Lower leg skin (tissue), 3 donors: ENCODE results near the gene ACOT13.

ENCODE experiments used
- POLR2A ChIP-seq, 2 donors: fragments of 450-650 bp; IDR thresholded peaks; one replicate each; pipeline ENCODE4 v1.6.1; 2016 to 2017; ENCODE audit warnings: antibody characterized with exemption in 2 of 2, mild to moderate bottlenecking in 1 of 2, moderate library complexity in 1 of 2
- TF ChIP-seq, protein P1 (sequence below), 3 donors: fragments of 450-650 bp; IDR thresholded peaks; one replicate each; pipeline ENCODE4 v1.5.1; 2016; ENCODE audit warnings: antibody characterized with exemption in 3 of 3, mild to moderate bottlenecking in 3 of 3, moderate library complexity in 2 of 3

DNA sequence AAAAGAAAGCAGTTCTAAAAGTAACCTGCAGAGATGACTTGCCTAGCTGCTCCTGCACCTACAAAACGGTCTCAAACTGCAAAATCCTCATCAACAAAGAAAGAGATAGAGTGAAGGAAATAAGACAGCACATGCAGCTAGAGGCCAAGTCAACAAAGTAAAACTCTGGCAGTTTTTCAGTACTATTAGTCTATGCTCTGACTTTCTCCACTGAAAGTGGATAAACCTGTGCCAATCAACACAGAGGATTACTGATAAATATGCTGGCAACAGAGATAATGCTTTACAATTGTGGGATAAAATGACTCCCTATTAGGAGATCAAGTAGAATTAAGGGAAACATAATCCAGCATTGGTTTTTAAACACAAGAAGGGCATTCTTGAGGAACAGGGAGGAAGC is 34.3 kb upstream of the ACOT13 start:
- TF ChIP-seq, protein P1, sequence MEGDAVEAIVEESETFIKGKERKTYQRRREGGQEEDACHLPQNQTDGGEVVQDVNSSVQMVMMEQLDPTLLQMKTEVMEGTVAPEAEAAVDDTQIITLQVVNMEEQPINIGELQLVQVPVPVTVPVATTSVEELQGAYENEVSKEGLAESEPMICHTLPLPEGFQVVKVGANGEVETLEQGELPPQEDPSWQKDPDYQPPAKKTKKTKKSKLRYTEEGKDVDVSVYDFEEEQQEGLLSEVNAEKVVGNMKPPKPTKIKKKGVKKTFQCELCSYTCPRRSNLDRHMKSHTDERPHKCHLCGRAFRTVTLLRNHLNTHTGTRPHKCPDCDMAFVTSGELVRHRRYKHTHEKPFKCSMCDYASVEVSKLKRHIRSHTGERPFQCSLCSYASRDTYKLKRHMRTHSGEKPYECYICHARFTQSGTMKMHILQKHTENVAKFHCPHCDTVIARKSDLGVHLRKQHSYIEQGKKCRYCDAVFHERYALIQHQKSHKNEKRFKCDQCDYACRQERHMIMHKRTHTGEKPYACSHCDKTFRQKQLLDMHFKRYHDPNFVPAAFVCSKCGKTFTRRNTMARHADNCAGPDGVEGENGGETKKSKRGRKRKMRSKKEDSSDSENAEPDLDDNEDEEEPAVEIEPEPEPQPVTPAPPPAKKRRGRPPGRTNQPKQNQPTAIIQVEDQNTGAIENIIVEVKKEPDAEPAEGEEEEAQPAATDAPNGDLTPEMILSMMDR (IDR thresholded peaks at IDR 0.05) = no peak
- no peak for TF ChIP-seq POLR2A (IDR thresholded peaks at IDR 0.05)
